GM19372 (cell line): Measurements from ENCODE around the gene C20orf144.

Source experiments
- ATAC-seq: cut with Tn5 transposase; IDR thresholded peaks from one replicate; pipeline ENCODE4 v1.9.1; 2021; ENCODE audit warnings: mild to moderate bottlenecking, low read depth, moderate library complexity; ENCODE audit not compliant: unreplicated experiment

Gene C20orf144

GRCh38 chr20:33664085-33664761 is 2.1 kb downstream of the C20orf144 start:
- ATAC-seq = no peak

DNA sequence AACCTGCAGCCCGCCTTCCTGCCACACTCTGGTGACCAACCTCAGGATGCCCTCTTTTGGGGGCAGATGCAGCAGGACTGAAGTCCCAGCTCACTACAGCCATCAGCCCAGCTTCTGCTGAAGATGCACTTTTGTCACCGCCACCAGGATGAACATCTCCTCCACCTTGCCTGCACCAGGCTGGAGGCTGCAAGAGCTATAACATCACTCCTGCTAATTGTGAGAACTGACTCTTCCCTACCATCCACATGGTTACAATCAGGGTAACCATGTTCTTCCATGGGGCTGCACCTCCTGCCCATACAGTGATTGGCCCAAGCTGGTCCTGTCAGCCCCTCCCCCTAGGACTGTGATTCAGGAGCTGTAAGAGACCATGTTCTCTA is 2.6 kb downstream of the C20orf144 start:
- no peak for ATAC-seq

DNA sequence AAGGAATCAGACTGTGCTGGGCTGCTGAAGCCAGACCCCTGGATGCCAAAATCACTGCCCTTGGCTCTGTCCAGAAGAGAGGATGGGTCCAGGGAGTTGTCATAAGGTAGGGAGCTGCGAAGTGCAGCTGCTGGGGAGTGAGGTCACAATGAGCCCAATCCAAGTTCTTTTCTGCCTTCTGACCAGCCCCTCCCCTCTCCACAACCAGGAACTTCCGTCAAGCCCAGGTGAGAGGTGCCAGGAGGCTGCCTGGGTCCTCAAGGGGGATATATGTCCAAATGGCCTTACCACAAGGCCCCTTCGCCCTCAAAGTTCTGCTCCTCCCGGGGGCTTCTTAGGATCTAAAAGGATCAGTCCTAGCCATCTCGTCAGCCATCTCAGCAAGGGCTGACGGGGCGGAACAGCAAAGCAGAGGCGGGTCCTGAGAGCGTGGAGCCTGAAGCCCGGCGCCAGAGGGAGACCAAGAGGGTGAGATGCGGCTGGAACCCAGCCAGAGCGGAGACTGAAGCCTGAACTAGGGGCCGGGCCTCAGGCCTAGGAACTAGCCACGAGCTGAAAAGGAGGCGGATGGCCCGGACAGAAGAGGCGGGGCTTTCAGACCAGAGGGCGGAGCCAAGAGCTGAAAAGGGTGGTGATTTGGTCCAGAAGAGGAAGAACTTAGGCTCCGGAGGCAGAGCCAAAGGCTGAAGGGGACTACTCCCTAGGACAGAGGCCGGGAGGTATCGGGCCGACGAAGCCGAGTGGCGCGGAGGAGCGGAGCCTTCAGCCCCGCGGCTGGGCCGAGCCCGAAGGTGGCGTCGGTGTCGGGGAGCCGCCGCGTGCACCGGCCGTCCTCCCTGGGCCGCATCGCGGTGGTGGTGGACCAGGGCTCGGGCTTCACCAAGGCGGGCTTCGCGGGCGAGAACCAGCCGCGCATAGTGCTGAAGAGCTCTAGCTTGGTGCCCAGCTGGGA is 4.4 kb downstream of the C20orf144 start, which contains the start of gene ACTL10:
TSS of gene ACTL10 (plus strand) at position 651 of the 952 bp plus-strand sequence. CDS start 555 bp downstream, outside the sequence.
- peak; percentile 54 for ATAC-seq

DNA sequence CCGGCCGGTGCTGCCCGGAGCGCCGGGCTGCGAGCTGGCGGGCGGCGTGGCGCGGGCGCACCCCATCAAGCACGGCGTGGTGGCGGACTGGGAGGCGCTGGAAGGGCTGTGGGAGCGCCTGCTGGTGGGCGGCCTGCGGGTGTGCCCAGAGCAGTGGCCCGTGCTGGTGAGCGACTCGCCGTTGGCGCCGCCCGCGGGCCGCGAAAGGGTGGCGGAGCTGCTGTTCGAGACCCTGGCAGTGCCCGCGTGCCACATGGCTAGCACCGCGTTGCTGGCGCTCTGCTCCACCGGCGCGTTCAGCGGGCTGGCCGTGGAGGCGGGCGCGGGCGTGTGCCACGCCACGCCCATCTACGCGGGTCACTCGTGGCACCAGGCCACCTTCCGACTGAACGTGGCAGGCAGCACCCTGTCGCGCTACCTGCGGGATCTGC is 5.1 kb downstream of the C20orf144 start:
- peak; percentile 8 for ATAC-seq

GRCh38 chr20:33667676-33668465 is 5.7 kb downstream of the C20orf144 start:
- peak; percentile 36 for ATAC-seq

DNA sequence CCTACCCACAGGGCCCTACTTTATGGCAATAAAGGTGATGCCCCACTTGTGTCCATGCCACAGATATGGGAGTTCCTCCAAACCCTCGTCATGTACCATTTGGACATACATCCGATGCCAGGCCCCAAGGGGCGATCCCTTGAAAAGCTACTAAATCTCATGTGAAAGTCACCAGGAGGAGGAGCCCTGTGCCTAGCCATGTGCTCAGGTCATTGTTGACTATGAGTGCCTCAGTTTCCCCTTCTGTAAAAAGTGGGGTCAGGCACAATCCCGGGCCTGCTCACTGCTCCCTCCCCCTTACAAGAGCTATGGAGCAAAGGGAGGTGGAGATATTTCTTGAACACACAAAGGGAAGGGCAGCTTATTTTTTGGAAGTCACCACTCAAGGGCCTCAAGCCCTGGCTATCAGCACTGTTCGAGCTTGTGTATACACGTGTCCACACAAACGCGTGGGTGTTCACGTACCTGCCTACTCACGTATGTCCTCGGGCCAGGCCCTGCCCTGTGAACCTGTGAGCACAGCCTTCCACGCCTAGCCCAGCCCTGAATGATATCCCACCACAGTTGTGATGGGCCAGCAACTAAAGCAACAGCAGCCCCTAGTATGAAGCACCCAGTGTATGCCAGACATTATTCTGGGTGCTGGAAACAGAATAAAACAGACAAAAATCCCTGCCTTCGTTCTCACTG is 6.5 kb downstream of the C20orf144 start:
- no peak for ATAC-seq

GRCh38 chr20:33669224-33669623 is 7.1 kb downstream of the C20orf144 start:
- ATAC-seq = no peak

GRCh38 chr20:33669873-33670640 is 7.9 kb downstream of the C20orf144 start:
- ATAC-seq = no peak

DNA sequence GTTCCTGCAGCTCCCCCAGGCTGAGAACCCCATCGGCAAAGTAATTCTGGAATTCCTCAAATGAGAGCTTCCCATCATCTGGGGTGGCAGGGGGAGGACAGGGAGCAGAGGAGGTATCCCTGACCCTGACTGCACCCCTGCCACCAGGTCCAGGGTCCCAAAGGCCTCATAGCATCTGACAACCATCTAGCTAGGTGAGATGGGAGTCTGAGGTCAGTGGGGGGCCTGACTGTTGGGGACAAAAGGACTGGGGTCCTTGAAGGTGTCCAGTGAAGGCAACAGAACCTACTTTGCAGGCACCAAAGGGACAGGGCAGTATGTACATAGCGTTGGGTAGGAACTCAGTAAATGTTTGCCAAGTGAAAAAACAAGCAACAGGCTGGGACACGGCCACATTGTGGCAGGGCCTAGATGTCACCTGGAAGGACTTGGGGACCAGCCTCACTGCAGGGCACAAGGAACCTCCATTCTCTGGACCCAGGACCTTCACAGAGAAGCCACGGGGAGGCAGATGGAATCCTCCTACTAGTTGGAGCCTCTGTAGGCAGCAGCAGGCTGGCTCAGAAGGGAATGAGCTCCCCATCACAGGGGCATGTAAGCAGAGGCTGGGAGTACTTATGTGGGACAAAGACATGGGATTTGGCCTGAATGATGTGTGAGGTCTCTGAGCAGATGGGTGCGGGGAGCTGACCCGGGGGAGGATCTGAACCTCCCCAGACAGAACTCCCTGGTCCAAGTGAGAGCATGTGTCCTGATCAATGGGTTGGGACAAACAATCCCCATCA is 8.8 kb downstream of the C20orf144 start:
- ATAC-seq = no peak

DNA sequence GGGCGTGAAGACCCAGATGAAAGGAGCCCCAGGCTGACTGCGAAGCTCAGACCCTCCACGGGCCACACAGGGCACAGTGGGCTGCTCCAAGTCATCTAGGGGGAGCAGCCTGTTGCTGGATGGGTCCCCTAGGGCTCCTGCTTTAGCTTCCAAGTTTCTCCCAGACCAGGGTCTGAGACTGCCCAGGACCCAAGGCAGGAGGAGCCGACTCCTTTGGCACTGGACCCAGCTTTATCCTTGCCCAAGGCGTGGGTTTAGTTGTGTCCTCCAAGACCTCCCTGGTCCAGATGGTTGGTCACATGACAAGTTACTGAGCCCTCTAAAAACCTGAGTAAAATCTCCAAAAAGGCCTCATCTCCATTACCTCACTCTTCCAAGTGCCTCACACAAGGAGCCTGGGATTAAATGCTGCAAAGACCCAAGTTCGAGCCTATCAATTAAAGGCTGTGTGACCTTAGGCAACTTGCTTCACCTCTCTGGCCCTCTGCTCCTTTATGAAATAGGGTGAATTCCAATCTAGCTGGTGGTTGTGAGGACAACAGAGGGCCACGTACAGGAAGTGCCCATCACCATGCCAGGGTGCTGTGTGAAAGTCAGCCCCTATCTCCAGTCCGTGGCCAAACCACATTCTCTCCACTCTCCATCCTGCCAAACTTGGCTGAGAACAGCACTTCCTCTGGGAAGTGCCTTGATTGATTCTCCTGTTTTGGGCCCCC is 9.6 kb downstream of the C20orf144 start:
- no peak for ATAC-seq

- ATAC-seq = no peak
These were observed 10.4 kb downstream of the C20orf144 start for GRCh38 chr20:33672426-33673113.

- no peak for ATAC-seq
These were observed 10.9 kb downstream of the C20orf144 start for GRCh38 chr20:33673114-33673409.

DNA sequence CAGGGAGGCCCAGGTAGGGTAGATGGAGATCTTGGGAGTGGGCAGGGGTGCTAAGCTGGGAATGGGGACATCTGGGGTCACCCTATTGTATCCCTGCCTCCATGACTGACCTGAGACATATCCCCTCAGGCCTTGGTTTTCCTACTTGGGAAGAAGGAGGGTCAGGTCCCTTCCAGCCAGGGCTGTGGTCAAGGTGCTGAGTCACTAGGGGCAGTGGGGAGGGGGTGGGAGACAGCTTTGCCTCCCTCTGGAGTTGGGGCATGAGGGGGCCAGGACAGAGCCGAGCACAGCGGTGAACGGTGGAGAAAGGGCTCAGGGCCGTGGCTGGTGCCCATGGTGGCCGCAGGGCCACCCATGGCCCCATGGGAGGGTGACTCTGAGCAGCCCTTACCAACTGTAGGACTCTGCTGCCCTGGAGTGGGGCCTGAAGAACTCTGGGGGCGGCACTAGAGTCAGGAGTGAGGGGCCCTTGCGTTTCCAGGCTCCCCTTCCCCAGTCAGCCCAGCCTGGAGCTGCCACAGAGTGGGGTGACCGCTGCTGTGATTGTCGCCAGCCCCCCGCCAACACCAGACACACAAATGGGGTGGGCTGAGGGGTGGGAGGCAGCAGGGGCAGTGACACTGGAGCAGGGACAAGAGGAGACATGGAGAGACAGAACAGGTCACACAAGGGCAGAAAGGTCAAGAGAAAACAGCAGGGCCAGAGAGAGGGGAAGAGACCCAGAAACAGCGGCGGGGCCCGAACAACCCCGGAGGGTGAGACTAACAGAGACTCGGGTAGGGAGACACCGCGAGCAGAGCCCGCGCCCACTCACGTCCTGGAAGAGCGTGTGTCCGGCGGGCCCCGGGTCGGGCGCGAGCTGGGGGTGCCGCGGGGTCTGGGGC is 11.5 kb downstream of the C20orf144 start:
- ATAC-seq = peak; percentile 42

DNA sequence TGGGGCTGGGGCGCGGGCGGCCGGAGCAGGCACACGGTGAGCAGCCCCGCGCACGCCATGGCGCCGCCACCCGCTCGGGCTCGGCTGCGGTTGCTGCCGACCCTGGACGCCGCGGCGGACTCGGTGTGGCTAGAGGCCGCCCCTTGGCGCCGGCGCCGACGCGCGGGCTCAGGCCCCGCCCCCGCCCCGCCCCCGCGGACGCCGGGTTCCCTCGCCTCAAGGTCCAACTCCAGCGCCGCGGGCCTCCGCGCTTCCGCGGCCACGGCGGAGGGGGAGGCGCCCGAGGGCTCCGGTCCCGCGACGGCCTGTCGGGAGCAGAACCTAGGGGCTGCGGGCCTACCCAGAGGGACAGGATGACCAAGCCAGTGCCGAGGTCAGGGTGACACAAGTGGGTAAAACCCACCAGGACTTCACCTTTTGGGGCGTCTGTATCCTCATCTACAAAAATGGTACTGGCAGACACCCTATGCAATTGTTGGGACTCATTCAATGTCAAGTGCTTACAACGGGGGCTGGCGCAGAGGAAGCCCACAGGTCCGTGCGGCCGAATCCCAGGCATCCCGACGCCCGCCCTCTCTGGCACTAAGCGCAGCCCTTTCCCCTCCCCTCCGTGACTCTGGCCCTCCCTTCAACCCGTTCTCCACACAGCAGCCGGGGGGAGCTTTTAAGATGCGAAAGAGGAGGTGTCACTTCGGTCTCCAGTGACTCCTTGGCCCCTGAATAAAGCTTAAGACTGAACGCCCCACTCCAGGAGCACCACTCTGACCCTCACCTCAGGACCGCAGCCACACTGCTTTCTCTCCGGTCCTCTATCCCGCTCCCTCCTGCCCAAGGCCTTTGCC is 12.4 kb downstream of the C20orf144 start, which contains the start of gene NECAB3:
TSS of gene NECAB3 (minus strand) at position 135 of the 842 bp plus-strand sequence. CDS start at position 59, 76 bp downstream.
- peak; percentile 75 for ATAC-seq

DNA sequence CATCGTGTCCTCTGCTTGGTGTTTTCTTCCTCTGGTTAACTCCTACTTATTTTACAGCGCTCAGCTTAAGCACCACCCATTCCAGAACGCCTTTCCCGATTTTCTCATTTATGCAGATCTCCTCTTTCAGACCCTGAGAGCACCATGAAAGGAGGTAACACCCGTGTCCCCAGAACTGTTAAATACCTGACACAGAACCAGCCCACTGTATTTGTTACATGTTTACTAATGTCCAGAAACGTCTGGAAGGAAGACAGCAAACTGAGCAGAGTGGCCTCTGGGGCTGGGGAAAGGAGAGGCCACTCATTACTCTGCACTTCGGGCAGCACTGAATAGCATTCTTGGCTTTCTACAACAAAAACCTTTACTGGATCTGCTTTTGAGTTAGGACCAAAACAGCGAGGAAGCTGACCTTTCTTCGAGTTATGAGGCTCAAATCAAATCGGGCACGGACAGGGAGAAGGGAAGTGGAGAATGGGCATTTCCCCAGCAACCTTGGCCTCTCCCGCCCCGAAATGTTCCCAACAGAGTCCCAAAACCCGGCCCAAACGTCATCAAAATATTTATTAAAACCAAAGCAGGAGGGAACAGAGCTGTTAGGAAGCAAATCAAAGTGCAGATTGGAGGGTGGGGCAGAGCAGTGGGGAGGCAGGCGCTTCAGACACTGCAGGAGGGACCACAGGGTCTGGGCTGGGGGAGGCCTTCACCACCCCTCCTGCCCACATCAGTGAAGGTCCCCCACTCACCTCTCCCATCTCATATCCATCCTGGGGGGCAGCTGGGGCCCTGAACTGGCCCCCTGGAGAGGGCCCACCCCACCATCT is 13.2 kb downstream of the C20orf144 start:
- no peak for ATAC-seq
